T-helper 17 cell (primary cell): ENCODE data around the gene ZFYVE9. TPM values are rescaled to one million over a fixed set of nuclear protein-coding genes. Genes with fewer than 3 reads are reported as not detected.
"Not testable (repeated sequence)": the region's sequence is repeated elsewhere in the genome, so short reads cannot be mapped to it uniquely, and the experiment has no call there.

Experiments
- ATAC-seq: fragments of 150-1000 bp; cut with Tn5 transposase; 2 replicates; pipeline ENCODE4 v1.10.0; 2021; ENCODE audit warnings: mild to moderate bottlenecking, moderate library complexity
- DNase-seq, 3 donors: peaks; one replicate each; pipeline versions ENCODE4 v3.0.0 to v3.0.0-alpha.2; 2020 to 2021
- H3K9me3 ChIP-seq: one replicate; pipeline ENCODE4 v1.7.0; 2013; ENCODE audit warnings: low read length, mild to moderate bottlenecking; ENCODE audit not compliant: control insufficient read depth, poor library complexity, severe bottlenecking
- H3K27ac Mint-ChIP-seq: one replicate; pipeline ENCODE4 v1.8.0; 2022; ENCODE audit warnings: mild to moderate bottlenecking, moderate library complexity, mixed read lengths
- H3K27me3 Mint-ChIP-seq: one replicate; pipeline ENCODE4 v1.8.0; 2022; ENCODE audit warnings: mixed read lengths
- H3K36me3 Mint-ChIP-seq: one replicate; pipeline ENCODE4 v1.8.0; 2022; ENCODE audit warnings: low read depth, mixed read lengths
- H3K4me1 Mint-ChIP-seq: one replicate; pipeline ENCODE4 v1.8.0; 2022; ENCODE audit warnings: mild to moderate bottlenecking, mixed read lengths
- H3K4me3 Mint-ChIP-seq: one replicate; pipeline ENCODE4 v1.8.0; 2022; ENCODE audit warnings: mild to moderate bottlenecking, moderate library complexity, mixed read lengths
- total RNA-seq, 4 donors: library from RNA in 2 of 4; stranded (reverse) in 2 of 4; gene quantifications; one replicate each; pipeline ENCODE4 v1.2.3 and lab custom pipeline; 2022 to 2026

The ZFYVE9 gene
- total RNA-seq, 2 donors from 2014 or later, result 3.7 to 5.7 TPM

- Mint-ChIP-seq H3K27ac (no peak overlapping the region), H3K27me3 (no peaks in the 10 kb centered on the region), H3K4me1 (peaks cover 7% of the 10 kb centered on the region), H3K4me3 (no peak overlapping the region), H3K36me3 (peaks cover 3% of the 10 kb centered on the region)
- DNase-seq (no peak), ATAC-seq (no peak)
- no peaks in the 10 kb centered on the region for H3K9me3 ChIP-seq
Observed at GRCh38 chr1:52158218-52158617, 16.3 kb downstream of the ZFYVE9 start.

- no peak overlapping the region for H3K27ac Mint-ChIP-seq
- no peak for DNase-seq
- H3K4me3 Mint-ChIP-seq, result no peak overlapping the region
- H3K36me3 Mint-ChIP-seq, result peaks cover 3% of the 10 kb centered on the region
- H3K9me3 ChIP-seq, result no peaks in the 10 kb centered on the region
- peaks cover 6% of the 10 kb centered on the region for H3K4me1 Mint-ChIP-seq
- H3K27me3 Mint-ChIP-seq, result no peaks in the 10 kb centered on the region
- no peak for ATAC-seq
Observed at GRCh38 chr1:52159033-52159789, 17.3 kb downstream of the ZFYVE9 start.

- peaks cover 10% of the 10 kb centered on the region for H3K4me1 Mint-ChIP-seq
- H3K27me3 Mint-ChIP-seq, result no peaks in the 10 kb centered on the region
- no peak overlapping the region for H3K4me3 Mint-ChIP-seq
- ATAC-seq (no peak), DNase-seq (no peak)
- peaks cover 6% of the 10 kb centered on the region for H3K36me3 Mint-ChIP-seq
- no peaks in the 10 kb centered on the region for H3K9me3 ChIP-seq
- no peak overlapping the region for H3K27ac Mint-ChIP-seq
Observed at GRCh38 chr1:52162947-52163346, 21.1 kb downstream of the ZFYVE9 start.

- DNase-seq (no peak), ATAC-seq (no peak)
- H3K36me3 Mint-ChIP-seq, result peaks cover 6% of the 10 kb centered on the region
- no peak overlapping the region for H3K27ac Mint-ChIP-seq
- H3K27me3 Mint-ChIP-seq, result no peaks in the 10 kb centered on the region
- peaks cover 7% of the 10 kb centered on the region for H3K4me1 Mint-ChIP-seq
- no peak overlapping the region for H3K4me3 Mint-ChIP-seq
- H3K9me3 ChIP-seq, result no peaks in the 10 kb centered on the region
Observed at GRCh38 chr1:52164604-52165003, 22.7 kb downstream of the ZFYVE9 start.

- peaks cover 3% of the 10 kb centered on the region for H3K36me3 Mint-ChIP-seq
- H3K27ac Mint-ChIP-seq, result no peak overlapping the region
- DNase-seq (no peak), ATAC-seq (no peak)
- H3K27me3 Mint-ChIP-seq, result no peaks in the 10 kb centered on the region
- H3K4me1 Mint-ChIP-seq, result peaks cover 7% of the 10 kb centered on the region
- H3K4me3 Mint-ChIP-seq, result no peak overlapping the region
- H3K9me3 ChIP-seq, result no peaks in the 10 kb centered on the region
Observed at GRCh38 chr1:52166996-52167753, 25.3 kb downstream of the ZFYVE9 start.

- Mint-ChIP-seq H3K36me3 (peaks cover 3% of the 10 kb centered on the region), H3K27me3 (no peaks in the 10 kb centered on the region), H3K4me3 (no peak overlapping the region), H3K4me1 (peaks cover 7% of the 10 kb centered on the region), H3K27ac (peak overlapping the region; percentile 14)
- no peak for DNase-seq
- no peak for ATAC-seq
- H3K9me3 ChIP-seq, result no peaks in the 10 kb centered on the region
Observed at GRCh38 chr1:52168373-52169080, 26.6 kb downstream of the ZFYVE9 start.

GRCh38 chr1:52171149-52171548, 29.3 kb downstream of the ZFYVE9 start:
- not testable (repeated sequence) for ATAC-seq, H3K9me3 ChIP-seq, H3K36me3 Mint-ChIP-seq, H3K4me1 Mint-ChIP-seq, H3K27me3 Mint-ChIP-seq, H3K27ac Mint-ChIP-seq, H3K4me3 Mint-ChIP-seq, DNase-seq

- Mint-ChIP-seq H3K27me3 (no peaks in the 10 kb centered on the region), H3K4me3 (no peak overlapping the region), H3K4me1 (peaks cover 20% of the 10 kb centered on the region), H3K36me3 (peaks cover 5% of the 10 kb centered on the region), H3K27ac (no peak overlapping the region)
- no peak for ATAC-seq
- DNase-seq, result no peak
- H3K9me3 ChIP-seq, result no peaks in the 10 kb centered on the region
Observed at GRCh38 chr1:52179073-52179472, 37.2 kb downstream of the ZFYVE9 start.

- H3K4me3 Mint-ChIP-seq, result no peak overlapping the region
- no peak for ATAC-seq
- DNase-seq, result no peak
- no peaks in the 10 kb centered on the region for H3K27me3 Mint-ChIP-seq
- no peaks in the 10 kb centered on the region for H3K9me3 ChIP-seq
- H3K27ac Mint-ChIP-seq, result no peak overlapping the region
- peaks cover 5% of the 10 kb centered on the region for H3K36me3 Mint-ChIP-seq
- H3K4me1 Mint-ChIP-seq, result peaks cover 18% of the 10 kb centered on the region
Observed at GRCh38 chr1:52180176-52180575, 38.3 kb downstream of the ZFYVE9 start.

GRCh38 chr1:52181759-52182158, 39.9 kb downstream of the ZFYVE9 start:
- DNase-seq, H3K27ac Mint-ChIP-seq, H3K27me3 Mint-ChIP-seq, H3K4me3 Mint-ChIP-seq, H3K9me3 ChIP-seq, ATAC-seq, H3K36me3 Mint-ChIP-seq: not testable (repeated sequence)
- peaks cover 18% of the 10 kb centered on the region for H3K4me1 Mint-ChIP-seq

- not testable (repeated sequence) for ATAC-seq, H3K27ac Mint-ChIP-seq, H3K9me3 ChIP-seq, H3K27me3 Mint-ChIP-seq, H3K4me3 Mint-ChIP-seq, H3K36me3 Mint-ChIP-seq, DNase-seq
- H3K4me1 Mint-ChIP-seq, result peaks cover 16% of the 10 kb centered on the region
Observed at GRCh38 chr1:52182328-52182727, 40.4 kb downstream of the ZFYVE9 start.

- H3K4me1 Mint-ChIP-seq, result peaks cover 11% of the 10 kb centered on the region
- peaks cover 5% of the 10 kb centered on the region for H3K36me3 Mint-ChIP-seq
- ATAC-seq (no peak), DNase-seq (no peak)
- no peak overlapping the region for H3K4me3 Mint-ChIP-seq
- H3K27me3 Mint-ChIP-seq, result no peaks in the 10 kb centered on the region
- no peak overlapping the region for H3K27ac Mint-ChIP-seq
- H3K9me3 ChIP-seq, result no peaks in the 10 kb centered on the region
Observed at GRCh38 chr1:52182874-52183400, 41.0 kb downstream of the ZFYVE9 start.

GRCh38 chr1:52186449-52186848, 44.6 kb downstream of the ZFYVE9 start:
- peaks cover 3% of the 10 kb centered on the region for H3K36me3 Mint-ChIP-seq
- H3K9me3 ChIP-seq, result no peaks in the 10 kb centered on the region
- DNase-seq (no peak), ATAC-seq (no peak)
- H3K27ac Mint-ChIP-seq, result no peak overlapping the region
- no peak overlapping the region for H3K4me3 Mint-ChIP-seq
- peaks cover 2% of the 10 kb centered on the region for H3K4me1 Mint-ChIP-seq
- no peaks in the 10 kb centered on the region for H3K27me3 Mint-ChIP-seq
